Astrocyte of the cerebellum (primary cell): Measurements from ENCODE around the gene ZBTB20.

Experiments used
- DNase-seq: peaks from one replicate; pipeline ENCODE4 v3.0.0-alpha.2; 2011; ENCODE audit warnings: low read depth
- H3K4me3 ChIP-seq: 2 replicates; pipeline ENCODE4 v1.5.1; 2011; ENCODE audit warnings: mild to moderate bottlenecking, low read depth, low read length, moderate library complexity
- in situ Hi-C: cut with HindIII; loops from 2 replicates; pipeline ENCODE4 v1.10.0; 2017; ENCODE audit warnings: low sequenced_read_pairs
- TF ChIP-seq, protein P1 (sequence below): IDR thresholded peaks from 2 replicates; pipeline ENCODE4 v1.5.1; 2012; ENCODE audit warnings: low read length, low read depth, moderate library complexity, mild to moderate bottlenecking; ENCODE audit errors: missing control alignments

ZBTB20 gene

DNA sequence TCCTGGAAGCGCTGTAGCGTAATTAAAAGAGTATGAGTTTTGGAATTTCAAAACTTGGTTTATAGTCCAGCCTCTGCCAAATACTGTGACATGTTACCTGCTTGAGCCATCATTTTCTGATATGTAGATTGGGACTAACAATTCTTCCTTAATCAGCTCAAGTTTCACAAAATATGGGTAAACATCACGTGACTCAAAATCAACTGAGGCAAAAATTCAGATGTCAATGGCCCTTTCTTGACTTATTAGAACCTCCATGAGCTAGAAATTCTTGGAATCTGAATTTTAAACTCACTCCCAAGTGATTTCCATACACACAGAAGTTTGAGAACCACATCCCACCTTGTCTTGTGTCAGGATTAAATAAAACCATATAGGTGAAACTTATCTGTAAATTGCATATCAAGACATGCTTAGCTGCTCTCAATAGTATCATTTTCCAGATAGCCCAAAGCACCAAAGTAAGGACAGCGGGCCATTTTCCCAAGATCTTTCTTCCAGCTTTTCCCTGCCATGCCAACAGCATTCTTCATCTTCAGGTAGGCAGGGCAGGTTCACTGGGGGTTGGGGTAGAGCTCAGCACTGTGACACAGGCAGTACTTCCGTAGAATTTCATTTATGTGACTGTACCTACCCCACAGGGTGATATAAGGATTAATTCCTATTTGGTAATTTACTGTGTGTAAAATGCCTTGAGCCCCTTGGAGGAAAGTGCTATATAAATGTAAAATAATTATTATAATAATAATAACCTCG, 474.2 kb downstream of the ZBTB20 start:
- H3K4me3 ChIP-seq = no peak overlapping the region
- in situ Hi-C loops = no loop called here
- TF ChIP-seq, protein P1, sequence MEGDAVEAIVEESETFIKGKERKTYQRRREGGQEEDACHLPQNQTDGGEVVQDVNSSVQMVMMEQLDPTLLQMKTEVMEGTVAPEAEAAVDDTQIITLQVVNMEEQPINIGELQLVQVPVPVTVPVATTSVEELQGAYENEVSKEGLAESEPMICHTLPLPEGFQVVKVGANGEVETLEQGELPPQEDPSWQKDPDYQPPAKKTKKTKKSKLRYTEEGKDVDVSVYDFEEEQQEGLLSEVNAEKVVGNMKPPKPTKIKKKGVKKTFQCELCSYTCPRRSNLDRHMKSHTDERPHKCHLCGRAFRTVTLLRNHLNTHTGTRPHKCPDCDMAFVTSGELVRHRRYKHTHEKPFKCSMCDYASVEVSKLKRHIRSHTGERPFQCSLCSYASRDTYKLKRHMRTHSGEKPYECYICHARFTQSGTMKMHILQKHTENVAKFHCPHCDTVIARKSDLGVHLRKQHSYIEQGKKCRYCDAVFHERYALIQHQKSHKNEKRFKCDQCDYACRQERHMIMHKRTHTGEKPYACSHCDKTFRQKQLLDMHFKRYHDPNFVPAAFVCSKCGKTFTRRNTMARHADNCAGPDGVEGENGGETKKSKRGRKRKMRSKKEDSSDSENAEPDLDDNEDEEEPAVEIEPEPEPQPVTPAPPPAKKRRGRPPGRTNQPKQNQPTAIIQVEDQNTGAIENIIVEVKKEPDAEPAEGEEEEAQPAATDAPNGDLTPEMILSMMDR = no peak
- DNase-seq = no peak

DNA sequence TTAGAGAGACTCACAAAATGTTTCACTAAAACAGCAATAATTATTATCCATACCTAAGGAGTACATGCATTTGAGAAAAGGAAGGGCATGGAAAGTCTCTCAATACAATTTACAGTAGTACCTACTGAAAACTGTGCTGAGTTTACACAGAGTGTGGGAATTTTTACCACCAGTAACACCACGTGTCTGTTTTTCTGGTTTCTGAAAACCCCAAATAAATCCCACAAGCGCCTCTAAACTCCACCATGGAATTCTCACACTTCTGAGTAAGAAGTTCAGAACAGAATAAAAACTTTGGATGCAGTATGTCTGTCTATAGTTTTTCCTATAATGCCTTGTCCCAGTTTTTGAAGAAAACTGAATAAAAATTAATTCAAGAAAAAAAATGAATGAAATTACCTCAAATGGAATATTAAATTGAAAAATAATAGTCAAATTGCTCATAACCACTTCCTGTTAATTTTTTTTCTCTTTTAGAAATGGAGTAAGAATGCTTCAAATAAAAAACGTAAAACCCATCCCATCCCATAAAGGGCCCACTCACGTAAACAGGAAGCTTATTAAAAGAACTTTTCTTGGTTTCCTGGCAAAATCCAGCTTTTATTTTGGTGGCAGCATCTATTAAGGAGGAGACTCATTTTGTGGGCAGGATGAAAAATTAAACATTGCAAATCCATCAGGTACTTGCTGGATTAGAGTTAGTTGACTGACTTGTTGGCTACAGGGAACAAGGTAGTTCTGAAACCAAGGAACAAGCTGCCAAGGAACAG, 475.2 kb downstream of the ZBTB20 start:
- in situ Hi-C loops = no loop called here
- TF ChIP-seq, protein P1 = no peak
- no peak for DNase-seq
- H3K4me3 ChIP-seq = no peak overlapping the region

- in situ Hi-C loops = no loop called here
- H3K4me3 ChIP-seq = no peak overlapping the region
- DNase-seq = no peak
- TF ChIP-seq, protein P1 = no peak
These were observed 477.5 kb downstream of the ZBTB20 start for GRCh38 chr3:114669614-114670013.

DNA sequence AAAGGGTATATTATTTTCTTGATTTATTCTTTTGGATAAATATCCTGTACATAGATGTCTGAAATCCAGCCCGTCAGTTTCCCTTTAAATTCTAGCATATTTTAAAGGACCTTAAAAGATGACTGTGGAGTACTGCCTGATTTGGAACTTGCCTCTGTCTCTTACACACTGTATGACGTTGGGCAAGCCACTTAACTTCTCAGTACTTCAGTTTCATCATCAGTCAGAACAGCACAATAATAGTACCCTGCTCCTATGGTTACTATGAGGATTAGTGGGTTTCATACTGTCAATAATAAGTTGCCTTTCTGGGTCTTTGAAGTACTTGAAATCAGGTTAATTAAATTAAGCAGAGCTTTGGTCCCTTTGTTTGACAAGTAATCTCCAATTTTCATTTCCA, 479.0 kb downstream of the ZBTB20 start:
- no peak for DNase-seq
- in situ Hi-C loops = no loop called here
- TF ChIP-seq, protein P1 = no peak

DNA sequence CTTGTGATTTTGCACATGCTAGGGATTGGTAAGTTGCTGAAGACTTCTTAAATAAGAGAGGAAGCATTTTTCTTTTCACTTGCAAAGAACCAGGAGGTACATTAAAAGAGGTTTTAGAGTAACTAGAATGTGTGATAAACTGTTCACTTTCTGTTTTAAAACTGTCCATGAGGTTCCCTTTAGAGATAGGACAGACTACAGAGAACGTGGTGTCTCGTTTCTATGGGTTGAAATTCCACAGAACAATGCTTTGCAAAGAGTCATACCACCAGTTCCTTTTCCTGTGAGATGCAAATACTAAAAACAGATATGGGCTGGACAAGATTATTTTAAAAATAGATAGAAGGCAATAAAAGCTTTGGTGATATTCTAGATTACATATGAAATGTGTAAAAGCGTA, 480.5 kb downstream of the ZBTB20 start:
- TF ChIP-seq, protein P1 = no peak
- no peak overlapping the region for H3K4me3 ChIP-seq
- in situ Hi-C loops = no loop called here

More for the DNA sequence above, 479.0 kb downstream of the ZBTB20 start:
- no peak overlapping the region for H3K4me3 ChIP-seq

DNA sequence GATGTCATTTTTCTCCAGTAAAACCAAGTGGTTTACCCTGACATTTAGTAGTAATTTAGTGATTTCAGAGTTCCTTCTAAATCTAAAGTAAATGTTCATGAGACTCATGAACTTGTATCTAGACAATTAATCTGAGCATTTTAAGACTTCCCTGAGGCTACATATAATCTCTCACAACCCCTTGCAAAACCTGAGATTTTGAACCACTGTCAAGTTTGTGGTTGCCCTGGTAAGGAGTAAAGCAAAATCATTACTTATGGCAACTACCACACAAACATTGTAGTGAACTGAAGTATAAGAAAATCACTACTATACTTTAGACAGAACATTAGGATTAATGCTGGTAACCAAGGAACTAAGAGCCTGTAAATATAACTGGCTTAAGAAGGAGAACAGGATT, 483.1 kb downstream of the ZBTB20 start:
- TF ChIP-seq, protein P1 = no peak
- H3K4me3 ChIP-seq = no peak overlapping the region
- no peak for DNase-seq
- in situ Hi-C loops = no loop called here

More for the DNA sequence above, 480.5 kb downstream of the ZBTB20 start:
- DNase-seq = no peak
